ENCODE results near the gene SERPINA12.
A peak's percentile ranks its signal among the peaks of the same experiment; 100 is the strongest.
"Not testable (repeated sequence)": the region's sequence is repeated elsewhere in the genome, so short reads cannot be mapped to it uniquely, and the experiment has no call there.

The SERPINA12 gene

DNA sequence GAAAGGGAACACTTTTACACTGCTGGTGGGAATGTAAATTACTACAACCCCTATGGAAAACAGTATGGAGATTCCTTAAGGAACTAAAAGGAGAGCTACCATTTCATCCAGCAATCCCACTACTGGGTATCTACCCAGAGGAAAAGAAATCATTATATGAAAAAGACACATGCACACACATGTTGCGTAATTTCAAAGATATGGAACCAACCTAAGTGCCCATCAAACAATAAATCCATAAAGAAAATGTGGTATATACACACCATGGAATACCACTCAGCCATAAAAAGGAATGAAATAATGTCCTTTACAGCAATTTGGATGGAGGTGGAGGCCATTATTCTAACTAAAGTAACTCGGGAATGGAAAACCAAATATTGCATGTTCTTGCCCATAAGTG, 1.2 kb upstream of the SERPINA12 start:
- not testable (repeated sequence) for H3K36me3 ChIP-seq (ENCODE audit: control insufficient read depth, insufficient read depth, low read length, severe bottlenecking); H3K9ac ChIP-seq (ENCODE audit: low read length); H3K4me3 ChIP-seq (ENCODE audit: low read length); H3K9me3 ChIP-seq (ENCODE audit: control insufficient read depth, low read length); H3K4me1 ChIP-seq (ENCODE audit: control insufficient read depth, insufficient read depth, low read length); DNase-seq (ENCODE audit: low read depth)
- peaks cover 19% of the 10 kb centered on the region for H3K27me3 ChIP-seq (replicated peaks; ENCODE audit: control insufficient read depth, insufficient read depth, low read length)

GRCh38 chr14:94505641-94506040, 3.6 kb downstream of the SERPINA12 start:
- no peak overlapping the region for H3K9ac ChIP-seq (ENCODE audit: low read length)
- no peaks in the 10 kb centered on the region for H3K36me3 ChIP-seq (ENCODE audit: control insufficient read depth, insufficient read depth, low read length, severe bottlenecking)
- H3K9me3 ChIP-seq (ENCODE audit: control insufficient read depth, low read length) = no peaks in the 10 kb centered on the region
- DNase-seq (ENCODE audit: low read depth) = no peak
- no peaks in the 10 kb centered on the region for H3K4me1 ChIP-seq (ENCODE audit: control insufficient read depth, insufficient read depth, low read length)
- H3K4me3 ChIP-seq (ENCODE audit: low read length) = no peak overlapping the region
- peaks cover 41% of the 10 kb centered on the region for H3K27me3 ChIP-seq (replicated peaks; ENCODE audit: control insufficient read depth, insufficient read depth, low read length)

- H3K4me1 ChIP-seq (ENCODE audit: control insufficient read depth, insufficient read depth, low read length) = no peaks in the 10 kb centered on the region
- no peak overlapping the region for H3K4me3 ChIP-seq (ENCODE audit: low read length)
- H3K27me3 ChIP-seq (replicated peaks; ENCODE audit: control insufficient read depth, insufficient read depth, low read length) = peaks cover 44% of the 10 kb centered on the region
- DNase-seq (ENCODE audit: low read depth) = no peak
- H3K36me3 ChIP-seq (ENCODE audit: control insufficient read depth, insufficient read depth, low read length, severe bottlenecking) = no peaks in the 10 kb centered on the region
- no peaks in the 10 kb centered on the region for H3K9me3 ChIP-seq (ENCODE audit: control insufficient read depth, low read length)
- no peak overlapping the region for H3K9ac ChIP-seq (ENCODE audit: low read length)
These were observed 4.1 kb downstream of the SERPINA12 start for GRCh38 chr14:94505206-94505605.

- DNase-seq (ENCODE audit: low read depth) = no peak
- no peak overlapping the region for H3K4me3 ChIP-seq (ENCODE audit: low read length)
- H3K9me3 ChIP-seq (ENCODE audit: control insufficient read depth, low read length) = no peaks in the 10 kb centered on the region
- H3K9ac ChIP-seq (ENCODE audit: low read length) = no peak overlapping the region
- H3K4me1 ChIP-seq (ENCODE audit: control insufficient read depth, insufficient read depth, low read length) = no peaks in the 10 kb centered on the region
- H3K27me3 ChIP-seq (replicated peaks; ENCODE audit: control insufficient read depth, insufficient read depth, low read length) = peaks cover 57% of the 10 kb centered on the region
- H3K36me3 ChIP-seq (ENCODE audit: control insufficient read depth, insufficient read depth, low read length, severe bottlenecking) = no peaks in the 10 kb centered on the region
These were observed 7.4 kb downstream of the SERPINA12 start for GRCh38 chr14:94501588-94502516.

- Histone ChIP-seq H3K4me1 (ENCODE audit: control insufficient read depth, insufficient read depth, low read length) (no peaks in the 10 kb centered on the region), H3K4me3 (ENCODE audit: low read length) (no peak overlapping the region), H3K9me3 (ENCODE audit: control insufficient read depth, low read length) (no peaks in the 10 kb centered on the region), H3K27me3 (replicated peaks; ENCODE audit: control insufficient read depth, insufficient read depth, low read length) (peaks cover 50% of the 10 kb centered on the region), H3K36me3 (ENCODE audit: control insufficient read depth, insufficient read depth, low read length, severe bottlenecking) (no peaks in the 10 kb centered on the region), H3K9ac (ENCODE audit: low read length) (no peak overlapping the region)
- no peak for DNase-seq (ENCODE audit: low read depth)
These were observed 9.0 kb downstream of the SERPINA12 start for GRCh38 chr14:94500264-94500663.

DNA sequence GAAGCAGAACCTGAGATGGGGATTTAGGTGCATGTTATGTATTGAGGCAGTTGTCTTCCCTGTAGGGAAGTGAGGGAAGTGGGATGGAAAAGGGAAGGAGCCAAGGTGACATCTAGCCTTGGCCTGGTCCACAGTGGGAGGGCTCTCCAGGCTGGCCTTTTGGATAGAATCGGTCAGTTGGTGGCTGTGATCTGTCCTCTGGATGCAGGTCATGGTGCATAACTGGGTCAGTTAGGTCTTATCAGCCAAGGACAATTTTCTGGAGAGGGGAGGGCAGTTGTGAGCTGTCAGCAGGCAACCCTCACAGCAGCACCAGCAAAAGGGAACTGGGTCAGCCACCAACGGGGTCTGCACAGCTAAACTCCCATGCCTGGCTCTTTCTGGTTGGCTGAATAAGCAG, 9.6 kb downstream of the SERPINA12 start:
- H3K4me1 ChIP-seq (ENCODE audit: control insufficient read depth, insufficient read depth, low read length) = no peaks in the 10 kb centered on the region
- peaks cover 46% of the 10 kb centered on the region for H3K27me3 ChIP-seq (replicated peaks; ENCODE audit: control insufficient read depth, insufficient read depth, low read length)
- no peak overlapping the region for H3K9ac ChIP-seq (ENCODE audit: low read length)
- H3K36me3 ChIP-seq (ENCODE audit: control insufficient read depth, insufficient read depth, low read length, severe bottlenecking) = no peaks in the 10 kb centered on the region
- H3K9me3 ChIP-seq (ENCODE audit: control insufficient read depth, low read length) = no peaks in the 10 kb centered on the region
- DNase-seq (ENCODE audit: low read depth) = no peak
- no peak overlapping the region for H3K4me3 ChIP-seq (ENCODE audit: low read length)

DNA sequence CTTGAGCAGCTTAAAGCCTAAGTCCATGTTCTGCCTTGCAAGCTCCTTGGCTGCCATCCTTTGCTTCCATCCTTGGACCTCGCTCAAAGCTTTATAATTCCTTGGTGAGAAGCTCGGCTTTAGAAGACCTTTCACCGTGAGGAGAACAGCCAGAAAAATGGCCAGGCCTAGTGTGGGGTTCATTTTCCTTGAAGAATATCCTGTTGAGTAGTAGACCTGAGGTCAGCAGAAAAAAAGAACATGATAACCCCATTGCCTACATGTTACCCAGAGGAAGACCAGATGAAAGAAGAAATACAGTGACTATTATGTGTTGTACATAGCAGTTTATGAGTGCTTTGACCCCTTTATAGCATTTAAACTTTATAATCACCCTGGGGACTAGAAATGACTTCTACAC, 11.1 kb downstream of the SERPINA12 start:
- no peak overlapping the region for H3K4me3 ChIP-seq (ENCODE audit: low read length)
- H3K9me3 ChIP-seq (ENCODE audit: control insufficient read depth, low read length) = no peaks in the 10 kb centered on the region
- peaks cover 49% of the 10 kb centered on the region for H3K27me3 ChIP-seq (replicated peaks; ENCODE audit: control insufficient read depth, insufficient read depth, low read length)
- no peak overlapping the region for H3K9ac ChIP-seq (ENCODE audit: low read length)
- H3K36me3 ChIP-seq (ENCODE audit: control insufficient read depth, insufficient read depth, low read length, severe bottlenecking) = no peaks in the 10 kb centered on the region
- no peaks in the 10 kb centered on the region for H3K4me1 ChIP-seq (ENCODE audit: control insufficient read depth, insufficient read depth, low read length)
- no peak for DNase-seq (ENCODE audit: low read depth)

GRCh38 chr14:94494085-94494484, 15.2 kb downstream of the SERPINA12 start:
- no peaks in the 10 kb centered on the region for H3K36me3 ChIP-seq (ENCODE audit: control insufficient read depth, insufficient read depth, low read length, severe bottlenecking)
- no peaks in the 10 kb centered on the region for H3K4me1 ChIP-seq (ENCODE audit: control insufficient read depth, insufficient read depth, low read length)
- H3K9ac ChIP-seq (ENCODE audit: low read length) = no peak overlapping the region
- H3K27me3 ChIP-seq (replicated peaks; ENCODE audit: control insufficient read depth, insufficient read depth, low read length) = peaks cover 47% of the 10 kb centered on the region
- DNase-seq (ENCODE audit: low read depth) = no peak
- no peaks in the 10 kb centered on the region for H3K9me3 ChIP-seq (ENCODE audit: control insufficient read depth, low read length)
- no peak overlapping the region for H3K4me3 ChIP-seq (ENCODE audit: low read length)

- Histone ChIP-seq H3K36me3 (ENCODE audit: control insufficient read depth, insufficient read depth, low read length, severe bottlenecking) (no peaks in the 10 kb centered on the region), H3K27me3 (replicated peaks; ENCODE audit: control insufficient read depth, insufficient read depth, low read length) (peaks cover 54% of the 10 kb centered on the region), H3K9ac (ENCODE audit: low read length) (no peak overlapping the region), H3K4me3 (ENCODE audit: low read length) (no peak overlapping the region), H3K9me3 (ENCODE audit: control insufficient read depth, low read length) (no peaks in the 10 kb centered on the region), H3K4me1 (ENCODE audit: control insufficient read depth, insufficient read depth, low read length) (no peaks in the 10 kb centered on the region)
- no peak for DNase-seq (ENCODE audit: low read depth)
These were observed 17.8 kb downstream of the SERPINA12 start for GRCh38 chr14:94491511-94491910.

- Histone ChIP-seq H3K4me1 (ENCODE audit: control insufficient read depth, insufficient read depth, low read length) (no peaks in the 10 kb centered on the region), H3K4me3 (ENCODE audit: low read length) (no peak overlapping the region), H3K9me3 (ENCODE audit: control insufficient read depth, low read length) (no peaks in the 10 kb centered on the region), H3K36me3 (ENCODE audit: control insufficient read depth, insufficient read depth, low read length, severe bottlenecking) (no peaks in the 10 kb centered on the region), H3K9ac (ENCODE audit: low read length) (no peak overlapping the region), H3K27me3 (replicated peaks; ENCODE audit: control insufficient read depth, insufficient read depth, low read length) (peaks cover 53% of the 10 kb centered on the region)
- DNase-seq (ENCODE audit: low read depth) = no peak
These were observed 19.9 kb downstream of the SERPINA12 start for GRCh38 chr14:94489336-94489735.

DNA sequence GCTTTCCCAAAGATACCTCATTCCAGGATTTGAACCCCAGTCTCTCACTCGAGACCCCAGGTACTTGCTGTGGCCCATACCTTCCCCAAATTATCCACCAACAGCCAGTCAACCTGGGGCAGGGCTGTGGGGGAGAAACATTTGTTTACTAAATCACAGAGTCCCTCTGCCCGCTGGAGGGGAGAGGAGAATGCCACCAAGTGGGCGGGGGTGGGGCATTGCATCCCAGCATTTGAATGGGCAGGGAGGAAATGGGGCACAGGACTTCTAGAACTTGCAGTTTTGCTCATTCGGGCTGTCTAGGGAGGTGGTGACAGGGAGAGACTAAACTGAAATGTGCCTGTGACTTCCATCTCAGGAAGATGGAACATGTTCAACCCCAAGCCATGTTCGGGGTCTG, 22.4 kb downstream of the SERPINA12 start:
- Histone ChIP-seq H3K4me1 (ENCODE audit: control insufficient read depth, insufficient read depth, low read length) (no peaks in the 10 kb centered on the region), H3K27me3 (replicated peaks; ENCODE audit: control insufficient read depth, insufficient read depth, low read length) (peaks cover 31% of the 10 kb centered on the region), H3K9me3 (ENCODE audit: control insufficient read depth, low read length) (no peaks in the 10 kb centered on the region), H3K4me3 (ENCODE audit: low read length) (no peak overlapping the region), H3K36me3 (ENCODE audit: control insufficient read depth, insufficient read depth, low read length, severe bottlenecking) (no peaks in the 10 kb centered on the region), H3K9ac (ENCODE audit: low read length) (peak overlapping the region; percentile 5)
- DNase-seq (ENCODE audit: low read depth) = no peak

Data from adipocyte (in vitro differentiated cells).